SU-DHL-6 (cell line): ENCODE data around the gene CWF19L2.

ENCODE experiments used
- EZH2phosphoT487 ChIP-seq: fragments of 200-600 bp; sonication (generic), shearing (Covaris generic); conservative IDR thresholded peaks from 2 replicates; pipeline ENCODE4 v1.6.1; 2018; ENCODE audit warnings: mild to moderate bottlenecking, antibody characterized with exemption, low read length, moderate library complexity, mixed read lengths
- TF ChIP-seq, protein P1 (sequence below): fragments of 200-600 bp; sonication (generic); IDR thresholded peaks from one replicate; pipeline ENCODE4 v1.5.1; 2017; ENCODE audit warnings: antibody characterized with exemption, mild to moderate bottlenecking, low read length, moderate library complexity; ENCODE audit not compliant: insufficient read depth, poor library complexity, severe bottlenecking

- TF ChIP-seq, protein P1, sequence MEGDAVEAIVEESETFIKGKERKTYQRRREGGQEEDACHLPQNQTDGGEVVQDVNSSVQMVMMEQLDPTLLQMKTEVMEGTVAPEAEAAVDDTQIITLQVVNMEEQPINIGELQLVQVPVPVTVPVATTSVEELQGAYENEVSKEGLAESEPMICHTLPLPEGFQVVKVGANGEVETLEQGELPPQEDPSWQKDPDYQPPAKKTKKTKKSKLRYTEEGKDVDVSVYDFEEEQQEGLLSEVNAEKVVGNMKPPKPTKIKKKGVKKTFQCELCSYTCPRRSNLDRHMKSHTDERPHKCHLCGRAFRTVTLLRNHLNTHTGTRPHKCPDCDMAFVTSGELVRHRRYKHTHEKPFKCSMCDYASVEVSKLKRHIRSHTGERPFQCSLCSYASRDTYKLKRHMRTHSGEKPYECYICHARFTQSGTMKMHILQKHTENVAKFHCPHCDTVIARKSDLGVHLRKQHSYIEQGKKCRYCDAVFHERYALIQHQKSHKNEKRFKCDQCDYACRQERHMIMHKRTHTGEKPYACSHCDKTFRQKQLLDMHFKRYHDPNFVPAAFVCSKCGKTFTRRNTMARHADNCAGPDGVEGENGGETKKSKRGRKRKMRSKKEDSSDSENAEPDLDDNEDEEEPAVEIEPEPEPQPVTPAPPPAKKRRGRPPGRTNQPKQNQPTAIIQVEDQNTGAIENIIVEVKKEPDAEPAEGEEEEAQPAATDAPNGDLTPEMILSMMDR, result no peak
- no peak for TF ChIP-seq EZH2phosphoT487
Measured at GRCh38 chr11:107307991-107308390, 149.6 kb downstream of the CWF19L2 start.
